ENCODE measurements around the gene HRC.
"Not testable (repeated sequence)": the region's sequence is repeated elsewhere in the genome, so short reads cannot be mapped to it uniquely, and the experiment has no call there.

HRC gene

GRCh38 chr19:49135686-49136085 is 19.5 kb downstream of the HRC start:
- DNase-seq (ENCODE audit: low read depth in 2 of 2) = no peak

- DNase-seq (ENCODE audit: low read depth in 2 of 2) = peak in 1 of 2 donors; percentile 47
These were observed 21.4 kb downstream of the HRC start for GRCh38 chr19:49133621-49134454.

GRCh38 chr19:49132974-49133609 is 22.1 kb downstream of the HRC start:
- no peak for DNase-seq (ENCODE audit: low read depth in 2 of 2)

- no peak for DNase-seq (ENCODE audit: low read depth in 2 of 2)
These were observed 24.9 kb downstream of the HRC start for GRCh38 chr19:49130325-49130724.

GRCh38 chr19:49129238-49129583 is 26.0 kb downstream of the HRC start:
- DNase-seq (ENCODE audit: low read depth in 2 of 2) = no peak

- DNase-seq (ENCODE audit: low read depth in 2 of 2) = no peak
These were observed 26.5 kb downstream of the HRC start for GRCh38 chr19:49128545-49129237.

GRCh38 chr19:49127674-49128544 is 27.3 kb downstream of the HRC start:
- peak; percentile 89 to 90 for DNase-seq (ENCODE audit: low read depth in 2 of 2)

GRCh38 chr19:49127225-49127624 is 28.0 kb downstream of the HRC start:
- not testable (repeated sequence) for DNase-seq (ENCODE audit: low read depth in 2 of 2)

GRCh38 chr19:49126575-49126974 is 28.6 kb downstream of the HRC start:
- no peak for DNase-seq (ENCODE audit: low read depth in 2 of 2)

GRCh38 chr19:49125025-49125731 is 30.0 kb downstream of the HRC start:
- DNase-seq (ENCODE audit: low read depth in 2 of 2) = no peak

- DNase-seq (ENCODE audit: low read depth in 2 of 2) = not testable (repeated sequence)
These were observed 31.9 kb downstream of the HRC start for GRCh38 chr19:49123285-49123684.

GRCh38 chr19:49121841-49122240 is 33.4 kb downstream of the HRC start:
- not testable (repeated sequence) for DNase-seq (ENCODE audit: low read depth in 2 of 2)

GRCh38 chr19:49120868-49121267 is 34.3 kb downstream of the HRC start:
- no peak for DNase-seq (ENCODE audit: low read depth in 2 of 2)

GRCh38 chr19:49120325-49120683 is 34.9 kb downstream of the HRC start:
- DNase-seq (ENCODE audit: low read depth in 2 of 2) = no peak

GRCh38 chr19:49119411-49120324 is 35.5 kb downstream of the HRC start, which contains the start of gene PPFIA3:
PPFIA3 (plus strand) TSS chr19:49119544; CDS start chr19:49127874, 8,330 bp downstream.
- DNase-seq (ENCODE audit: low read depth in 2 of 2) = no peak

- DNase-seq (ENCODE audit: low read depth in 2 of 2) = peak; percentile 88 to 93
These were observed 36.4 kb downstream of the HRC start, which contains the start of gene C19orf73 for GRCh38 chr19:49118565-49119410. C19orf73 (minus strand) TSS chr19:49119143; CDS start chr19:49119022, 121 bp downstream.

GRCh38 chr19:49117677-49118564 is 37.3 kb downstream of the HRC start:
- no peak for DNase-seq (ENCODE audit: low read depth in 2 of 2)

GRCh38 chr19:49116544-49116943 is 38.7 kb downstream of the HRC start:
- DNase-seq (ENCODE audit: low read depth in 2 of 2) = no peak
